SJCRH30 (cell line): ENCODE measurements around the gene CBFA2T2. TPM values are rescaled to one million over a fixed set of nuclear protein-coding genes. Genes with fewer than 3 reads are reported as not detected.

Experiments
- DNase-seq, 2 experiments: peaks; one replicate each; pipeline ENCODE4 v3.0.0-alpha.2; 2015 to 2020
- H3K27ac ChIP-seq: fragments of 250-450 bp; sonication (Bioruptor Pico); 2 replicates; pipeline ENCODE4 v1.5.1; 2020; ENCODE audit warnings: mild to moderate bottlenecking, moderate library complexity
- H3K27me3 ChIP-seq: fragments of 250-450 bp; sonication (Bioruptor Pico); 2 replicates; pipeline ENCODE4 v1.5.1; 2020; ENCODE audit warnings: mild to moderate bottlenecking, moderate library complexity
- H3K36me3 ChIP-seq: fragments of 250-450 bp; sonication (Bioruptor Pico); 2 replicates; pipeline ENCODE4 v1.5.1; 2020; ENCODE audit warnings: mild to moderate bottlenecking, moderate library complexity
- H3K4me1 ChIP-seq: fragments of 250-450 bp; sonication (Bioruptor Pico); 2 replicates; pipeline ENCODE4 v1.5.1; 2020; ENCODE audit warnings: mild to moderate bottlenecking, moderate library complexity
- H3K4me3 ChIP-seq: fragments of 250-450 bp; sonication (Bioruptor Pico); 2 replicates; pipeline ENCODE4 v1.5.1; 2020; ENCODE audit warnings: mild to moderate bottlenecking, moderate library complexity
- H3K9me3 ChIP-seq: fragments of 250-450 bp; sonication (Bioruptor Pico); replicated peaks from 2 replicates; pipeline ENCODE4 v1.5.1; 2020; ENCODE audit warnings: mild to moderate bottlenecking, moderate library complexity
- total RNA-seq: library from RNA; depleted of rRNA; stranded (reverse); fragments of >200 nt; shearing (Covaris generic); gene quantifications from 2 replicates; pipeline ENCODE4 v1.2.3, GENCODE V29; 2014

The CBFA2T2 gene
- total RNA-seq, 1 experiment from 2014 or later = 14.9 TPM

- no peak overlapping the region for H3K27ac ChIP-seq
- no peak for DNase-seq
- H3K4me3 ChIP-seq = no peak overlapping the region
- H3K9me3 ChIP-seq = peaks cover 4% of the 10 kb centered on the region; the same call in 1 of the 2 replicates
- no peaks in the 10 kb centered on the region for H3K27me3 ChIP-seq
- peaks cover 6% of the 10 kb centered on the region for H3K4me1 ChIP-seq
- H3K36me3 ChIP-seq = peaks cover 6% of the 10 kb centered on the region; the same call in 1 of the 2 replicates
Observed at GRCh38 chr20:33537608-33538007, 47.7 kb downstream of the CBFA2T2 start.

GRCh38 chr20:33539129-33539528 is 49.2 kb downstream of the CBFA2T2 start:
- DNase-seq = no peak
- H3K27ac ChIP-seq = no peak overlapping the region
- peaks cover 6% of the 10 kb centered on the region; the same call in 1 of the 2 replicates for H3K36me3 ChIP-seq

GRCh38 chr20:33540427-33540826 is 50.5 kb downstream of the CBFA2T2 start:
- no peak for DNase-seq
- Histone ChIP-seq H3K4me1 (no peaks in the 10 kb centered on the region), H3K27ac (no peak overlapping the region), H3K27me3 (no peaks in the 10 kb centered on the region), H3K4me3 (no peak overlapping the region), H3K36me3 (peaks cover 6% of the 10 kb centered on the region; the same call in 1 of the 2 replicates), H3K9me3 (peaks cover 4% of the 10 kb centered on the region; the same call in 1 of the 2 replicates)

More at GRCh38 chr20:33539129-33539528, 49.2 kb downstream of the CBFA2T2 start:
- no peaks in the 10 kb centered on the region for H3K27me3 ChIP-seq
- H3K9me3 ChIP-seq = peaks cover 4% of the 10 kb centered on the region; the same call in 1 of the 2 replicates
- no peaks in the 10 kb centered on the region for H3K4me1 ChIP-seq
- no peak overlapping the region for H3K4me3 ChIP-seq

GRCh38 chr20:33541074-33541473 is 51.2 kb downstream of the CBFA2T2 start:
- no peak for DNase-seq
- Histone ChIP-seq H3K27ac (no peak overlapping the region), H3K4me1 (no peaks in the 10 kb centered on the region), H3K9me3 (peaks cover 4% of the 10 kb centered on the region; the same call in 1 of the 2 replicates), H3K4me3 (no peak overlapping the region), H3K36me3 (peaks cover 6% of the 10 kb centered on the region; the same call in 1 of the 2 replicates), H3K27me3 (no peaks in the 10 kb centered on the region)

- Histone ChIP-seq H3K27me3 (no peaks in the 10 kb centered on the region), H3K9me3 (peaks cover 4% of the 10 kb centered on the region; the same call in 1 of the 2 replicates), H3K27ac (no peak overlapping the region), H3K4me3 (no peak overlapping the region), H3K36me3 (peaks cover 6% of the 10 kb centered on the region; the same call in 1 of the 2 replicates), H3K4me1 (no peaks in the 10 kb centered on the region)
- no peak for DNase-seq
Observed at GRCh38 chr20:33541797-33542196, 51.9 kb downstream of the CBFA2T2 start.

GRCh38 chr20:33545763-33546162 is 55.9 kb downstream of the CBFA2T2 start:
- Histone ChIP-seq H3K4me1 (no peaks in the 10 kb centered on the region), H3K9me3 (no peaks in the 10 kb centered on the region), H3K4me3 (no peak overlapping the region), H3K27ac (no peak overlapping the region), H3K27me3 (no peaks in the 10 kb centered on the region), H3K36me3 (no peaks in the 10 kb centered on the region)
- DNase-seq = no peak

GRCh38 chr20:33549229-33549999 is 59.5 kb downstream of the CBFA2T2 start:
- no peaks in the 10 kb centered on the region; the same call in 1 of the 2 replicates for H3K36me3 ChIP-seq
- H3K27ac ChIP-seq = no peak overlapping the region
- no peaks in the 10 kb centered on the region for H3K9me3 ChIP-seq
- peaks cover 14% of the 10 kb centered on the region for H3K4me1 ChIP-seq
- DNase-seq = no peak
- H3K27me3 ChIP-seq = no peaks in the 10 kb centered on the region
- no peak overlapping the region for H3K4me3 ChIP-seq

- Histone ChIP-seq H3K4me3 (no peak overlapping the region), H3K9me3 (no peaks in the 10 kb centered on the region), H3K27me3 (no peaks in the 10 kb centered on the region), H3K27ac (no peak overlapping the region), H3K4me1 (peaks cover 23% of the 10 kb centered on the region), H3K36me3 (no peaks in the 10 kb centered on the region; the same call in 1 of the 2 replicates)
- DNase-seq = no peak
Observed at GRCh38 chr20:33551778-33552177, 61.9 kb downstream of the CBFA2T2 start.

- DNase-seq = no peak
- Histone ChIP-seq H3K4me1 (peaks cover 23% of the 10 kb centered on the region), H3K36me3 (no peaks in the 10 kb centered on the region; the same call in 1 of the 2 replicates), H3K27me3 (no peaks in the 10 kb centered on the region), H3K4me3 (no peak overlapping the region), H3K9me3 (no peaks in the 10 kb centered on the region), H3K27ac (no peak overlapping the region)
Observed at GRCh38 chr20:33552519-33552918, 62.6 kb downstream of the CBFA2T2 start.

GRCh38 chr20:33553516-33553915 is 63.6 kb downstream of the CBFA2T2 start:
- Histone ChIP-seq H3K4me3 (no peak overlapping the region), H3K9me3 (no peaks in the 10 kb centered on the region), H3K4me1 (peaks cover 23% of the 10 kb centered on the region), H3K36me3 (no peaks in the 10 kb centered on the region; the same call in 1 of the 2 replicates), H3K27me3 (no peaks in the 10 kb centered on the region), H3K27ac (no peak overlapping the region)
- DNase-seq = no peak

- no peaks in the 10 kb centered on the region for H3K9me3 ChIP-seq
- no peak overlapping the region for H3K4me3 ChIP-seq
- peaks cover 23% of the 10 kb centered on the region for H3K4me1 ChIP-seq
- H3K27ac ChIP-seq = no peak overlapping the region
- H3K36me3 ChIP-seq = no peaks in the 10 kb centered on the region; the same call in 1 of the 2 replicates
- peak; percentile 62 to 93 for DNase-seq
- no peaks in the 10 kb centered on the region for H3K27me3 ChIP-seq
Observed at GRCh38 chr20:33554914-33555420, 65.1 kb downstream of the CBFA2T2 start.

GRCh38 chr20:33555755-33556154 is 65.9 kb downstream of the CBFA2T2 start:
- H3K36me3 ChIP-seq = no peaks in the 10 kb centered on the region; the same call in 1 of the 2 replicates
- H3K9me3 ChIP-seq = no peaks in the 10 kb centered on the region
- peaks cover 23% of the 10 kb centered on the region for H3K4me1 ChIP-seq
- no peak overlapping the region for H3K27ac ChIP-seq
- H3K27me3 ChIP-seq = no peaks in the 10 kb centered on the region
- H3K4me3 ChIP-seq = no peak overlapping the region
- DNase-seq = no peak

GRCh38 chr20:33556246-33556645 is 66.3 kb downstream of the CBFA2T2 start:
- no peak overlapping the region for H3K4me3 ChIP-seq

GRCh38 chr20:33558348-33559144 is 68.7 kb downstream of the CBFA2T2 start:
- no peaks in the 10 kb centered on the region for H3K27me3 ChIP-seq
- H3K9me3 ChIP-seq = no peaks in the 10 kb centered on the region
- H3K4me1 ChIP-seq = peaks cover 21% of the 10 kb centered on the region
- H3K4me3 ChIP-seq = no peak overlapping the region
- no peaks in the 10 kb centered on the region for H3K36me3 ChIP-seq
- no peak overlapping the region for H3K27ac ChIP-seq
- DNase-seq = no peak

More at GRCh38 chr20:33556246-33556645, 66.3 kb downstream of the CBFA2T2 start:
- Histone ChIP-seq H3K27ac (no peak overlapping the region), H3K4me1 (peaks cover 23% of the 10 kb centered on the region), H3K9me3 (no peaks in the 10 kb centered on the region), H3K36me3 (no peaks in the 10 kb centered on the region; the same call in 1 of the 2 replicates), H3K27me3 (no peaks in the 10 kb centered on the region)
- DNase-seq = no peak
